GM18858 (cell line): ENCODE measurements around the gene TBX20.
"Not testable (repeated sequence)": the region's sequence is repeated elsewhere in the genome, so short reads cannot be mapped to it uniquely, and the experiment has no call there.

ENCODE experiments used
- ATAC-seq: cut with Tn5 transposase; IDR thresholded peaks from one replicate; pipeline ENCODE4 v1.9.1; 2021; ENCODE audit not compliant: unreplicated experiment

TBX20 gene

DNA sequence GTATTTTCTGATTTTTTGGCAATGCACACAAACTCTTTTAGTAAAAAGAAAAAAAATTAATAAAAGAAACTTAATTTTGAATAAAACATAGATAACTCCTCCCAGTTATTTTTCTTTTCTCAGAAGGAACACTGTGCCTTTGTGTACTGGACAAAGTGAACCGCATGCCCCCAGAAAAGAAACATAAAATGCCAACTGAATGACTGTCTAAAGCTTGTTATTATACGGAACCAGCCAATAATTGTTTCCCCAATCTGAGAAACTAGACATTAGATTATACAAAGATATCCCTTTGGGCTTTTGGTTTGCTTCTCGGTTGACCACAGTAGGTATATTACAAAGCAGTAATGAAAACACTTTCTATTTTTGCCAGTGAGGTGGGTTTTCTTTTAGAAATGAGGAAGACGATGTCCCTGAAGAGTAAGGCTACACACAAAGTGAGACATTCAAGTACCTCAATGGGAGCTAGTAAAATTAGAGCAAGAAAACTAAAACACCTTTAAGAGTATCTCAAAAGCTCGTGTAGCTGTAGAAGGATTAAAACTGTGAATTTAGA, 25.3 kb downstream of the TBX20 start:
- not testable (repeated sequence) for ATAC-seq

DNA sequence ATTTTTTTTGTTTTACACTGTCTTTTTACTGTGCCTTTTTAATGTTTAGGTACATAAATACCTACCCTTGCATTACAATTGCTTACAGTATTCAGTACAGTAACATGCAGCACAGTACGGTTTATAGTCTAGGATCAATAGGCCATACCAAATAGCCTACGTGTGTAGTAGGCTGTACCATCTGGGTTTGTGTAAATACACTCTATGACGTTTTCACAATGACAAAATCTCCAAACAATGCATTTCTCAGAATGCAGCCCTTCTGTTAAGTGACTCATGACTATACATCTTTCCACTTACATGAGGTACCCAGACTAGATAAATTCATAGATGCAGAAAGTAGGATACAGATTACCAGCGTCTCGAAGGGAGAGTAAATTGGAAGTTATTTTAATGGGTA, 26.5 kb downstream of the TBX20 start:
- not testable (repeated sequence) for ATAC-seq

DNA sequence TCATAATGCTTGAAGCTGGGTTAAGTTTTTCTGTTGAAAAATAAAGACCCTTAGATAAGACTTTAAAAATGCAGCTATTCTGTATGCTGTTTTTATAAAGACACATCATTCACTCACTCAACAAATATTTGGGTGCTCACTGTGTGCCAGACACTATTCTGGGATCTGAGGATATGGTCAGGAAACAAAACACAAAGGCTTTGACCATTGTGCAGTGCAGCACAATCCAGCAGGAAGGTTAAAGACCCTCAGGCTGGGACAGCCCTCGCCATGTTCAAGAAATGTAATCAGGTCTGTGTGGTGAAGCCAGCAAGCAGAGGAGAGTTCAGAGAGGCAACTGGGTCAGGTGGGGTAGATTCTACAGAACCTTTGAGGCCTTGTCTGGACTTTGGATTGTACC, 31.5 kb downstream of the TBX20 start:
- ATAC-seq = not testable (repeated sequence)

DNA sequence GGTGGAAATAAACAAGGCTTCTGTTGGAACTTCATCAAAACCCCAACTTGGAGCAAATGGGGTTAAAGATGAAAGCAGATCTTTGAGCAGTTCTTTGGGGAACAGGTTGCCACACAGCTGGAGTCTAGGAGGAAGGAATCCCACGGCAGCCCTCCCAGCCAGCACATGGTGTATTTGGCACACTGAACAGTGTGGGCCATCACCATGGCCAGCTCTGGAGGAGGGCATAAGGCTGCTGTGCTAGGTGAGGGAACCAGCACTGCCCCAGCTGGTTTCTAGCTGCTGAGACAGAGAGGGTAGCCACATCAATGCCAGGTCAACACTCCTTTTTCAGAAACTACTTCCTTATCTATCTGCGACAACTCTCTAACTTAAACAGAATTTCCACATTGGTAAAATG, 33.7 kb downstream of the TBX20 start:
- not testable (repeated sequence) for ATAC-seq

GRCh38 chr7:35216033-35216432, 37.9 kb downstream of the TBX20 start:
- not testable (repeated sequence) for ATAC-seq

- ATAC-seq = not testable (repeated sequence)
Measured at GRCh38 chr7:35215063-35215462, 38.8 kb downstream of the TBX20 start.

- ATAC-seq = not testable (repeated sequence)
Measured at GRCh38 chr7:35206924-35207323, 47.0 kb downstream of the TBX20 start.

GRCh38 chr7:35204850-35205249, 49.0 kb downstream of the TBX20 start:
- ATAC-seq = not testable (repeated sequence)

DNA sequence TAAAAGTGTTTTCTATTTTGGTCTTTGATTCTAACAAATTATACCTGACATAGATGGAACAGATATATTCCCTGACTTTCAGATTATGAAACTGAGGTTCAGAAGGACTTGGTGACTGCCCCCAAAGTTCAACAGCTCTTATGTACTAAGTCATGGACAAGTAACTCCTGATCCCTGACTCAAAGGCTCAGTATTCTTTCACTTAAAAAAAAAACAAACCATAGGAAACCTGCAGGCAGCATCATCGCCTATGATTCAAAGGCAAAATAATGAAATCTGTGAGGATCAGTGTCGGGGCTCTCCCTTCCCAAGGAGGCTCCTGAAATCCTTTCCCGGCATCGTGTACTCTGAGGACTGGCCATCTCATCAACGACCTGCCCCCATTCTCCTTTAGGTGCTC, 49.9 kb downstream of the TBX20 start:
- ATAC-seq = not testable (repeated sequence)

DNA sequence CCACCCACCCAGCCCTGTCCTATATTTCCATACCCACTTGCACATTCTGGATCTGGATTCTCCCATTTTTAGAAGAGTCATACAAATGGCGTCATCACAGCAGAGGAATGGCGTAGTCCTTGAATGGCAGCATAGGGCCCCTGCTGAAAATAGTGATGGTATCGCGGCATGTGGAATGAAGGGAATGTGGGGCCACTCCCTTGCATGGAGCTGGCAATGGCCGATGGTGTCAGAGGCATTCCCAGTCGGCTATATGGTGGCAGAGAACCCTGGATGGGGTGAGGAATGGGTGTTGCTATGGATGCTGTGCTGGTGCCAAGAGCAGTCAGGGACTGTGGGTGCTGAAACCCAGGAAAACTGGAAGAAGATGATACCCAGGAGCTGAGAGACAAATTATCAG, 51.5 kb downstream of the TBX20 start:
- ATAC-seq = not testable (repeated sequence)

DNA sequence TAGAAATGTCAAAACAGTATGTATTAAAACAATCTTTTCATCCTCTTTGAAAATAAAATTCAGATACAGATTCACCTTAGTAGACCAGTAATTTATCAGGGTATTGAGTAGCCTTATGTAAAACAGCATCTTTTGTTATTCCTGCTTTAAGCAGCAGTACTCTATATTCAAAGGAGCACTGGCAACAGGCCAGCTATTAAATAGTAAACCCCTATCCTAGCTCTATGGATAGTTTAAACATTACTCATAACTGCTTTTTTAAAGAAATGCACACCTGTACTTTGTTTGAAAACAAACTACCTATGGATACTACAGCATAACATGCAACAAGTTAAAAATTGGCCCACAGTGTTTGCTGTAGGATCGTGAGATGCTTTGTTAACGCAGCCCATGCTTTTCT, 53.7 kb downstream of the TBX20 start:
- not testable (repeated sequence) for ATAC-seq

DNA sequence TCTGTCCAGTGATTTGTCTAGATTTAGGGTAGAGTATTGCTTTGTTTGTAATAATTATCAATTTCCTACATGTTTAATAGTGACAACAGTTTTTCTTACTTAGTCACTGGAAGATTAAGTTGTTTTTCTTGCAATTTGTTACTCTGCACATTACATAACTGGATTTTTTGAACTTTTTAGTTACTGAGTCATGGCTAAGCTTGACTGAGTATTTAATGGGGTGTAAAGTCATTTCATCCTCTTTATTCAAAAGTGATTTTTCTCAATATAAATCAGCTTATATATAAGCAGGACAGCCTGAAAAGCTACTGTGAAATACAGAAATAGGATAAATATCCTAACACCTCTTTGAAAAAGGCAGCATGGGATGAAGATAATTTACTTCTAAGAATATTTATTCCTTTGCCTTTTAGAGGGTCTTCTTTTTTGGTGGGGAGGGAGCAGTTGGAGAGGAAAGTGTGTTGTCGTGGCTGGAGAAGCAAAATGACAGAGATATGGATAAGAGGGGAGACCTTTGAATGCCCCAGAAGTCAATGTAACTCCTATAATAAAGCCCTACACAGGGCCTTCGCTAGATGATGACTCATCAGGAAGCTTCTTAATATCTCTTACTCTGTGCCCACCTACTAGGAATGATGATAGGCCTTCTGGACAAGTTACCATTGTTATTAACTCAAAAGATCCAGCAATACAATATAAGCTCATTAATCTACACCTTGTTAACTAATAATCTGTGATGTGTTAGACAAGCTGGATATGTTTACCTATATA, 55.3 kb downstream of the TBX20 start:
- ATAC-seq = not testable (repeated sequence)

GRCh38 chr7:35191571-35191970, 62.3 kb downstream of the TBX20 start:
- ATAC-seq = not testable (repeated sequence)

DNA sequence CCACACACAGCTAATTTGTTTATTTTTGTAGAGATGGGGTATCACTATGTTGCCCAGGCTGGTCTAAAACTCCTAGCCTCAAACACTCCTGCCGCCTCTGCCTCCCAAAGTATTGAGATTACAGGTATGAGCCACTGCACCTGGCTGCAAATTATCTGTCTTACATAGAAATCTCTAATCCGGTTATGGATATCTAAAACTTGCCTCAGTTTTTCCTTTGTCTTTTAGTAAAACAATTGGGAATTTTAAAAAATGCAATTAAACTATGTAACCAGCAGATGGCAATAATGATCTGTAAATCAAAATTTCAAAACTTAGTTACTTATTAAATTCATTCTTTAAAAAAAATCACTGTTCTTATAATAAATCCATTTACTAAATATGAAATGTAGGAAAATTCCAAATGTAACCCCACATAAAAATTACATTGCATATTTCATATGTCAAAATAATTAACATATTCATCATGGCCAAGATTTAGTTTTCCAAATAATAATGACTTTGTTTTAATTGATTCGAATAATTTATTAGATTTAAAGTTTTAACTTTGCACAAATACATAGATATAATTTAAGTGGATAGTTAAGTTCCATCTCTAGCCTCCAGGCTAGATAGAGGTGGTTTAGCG, 63.6 kb downstream of the TBX20 start:
- not testable (repeated sequence) for ATAC-seq

- not testable (repeated sequence) for ATAC-seq
Measured at GRCh38 chr7:35186751-35187150, 67.1 kb downstream of the TBX20 start.

- no peak for ATAC-seq
Measured at GRCh38 chr7:35185908-35186731, 67.8 kb downstream of the TBX20 start.

- ATAC-seq = not testable (repeated sequence)
Measured at GRCh38 chr7:35185578-35185907, 68.4 kb downstream of the TBX20 start.

GRCh38 chr7:35184961-35185360, 68.9 kb downstream of the TBX20 start:
- not testable (repeated sequence) for ATAC-seq

GRCh38 chr7:35183873-35184503, 69.9 kb downstream of the TBX20 start:
- not testable (repeated sequence) for ATAC-seq

DNA sequence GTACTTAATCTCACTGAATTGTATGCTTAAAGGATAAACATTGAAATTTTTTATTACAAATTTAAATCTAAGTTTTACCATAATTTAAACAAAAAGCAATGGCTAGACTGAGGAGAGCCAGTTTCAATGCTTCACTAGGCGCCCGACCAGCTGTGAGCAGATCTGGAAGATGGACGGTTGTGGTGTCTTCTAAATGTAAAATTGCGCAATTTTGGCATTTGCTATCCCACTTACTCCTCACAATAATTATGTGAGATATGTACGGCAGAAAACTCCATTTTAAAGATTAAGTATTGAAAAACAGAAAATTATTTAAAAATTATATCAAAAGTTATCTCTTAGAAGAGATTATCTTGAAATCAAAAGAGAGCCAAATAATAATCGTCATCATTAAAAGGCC, 73.2 kb downstream of the TBX20 start:
- not testable (repeated sequence) for ATAC-seq

DNA sequence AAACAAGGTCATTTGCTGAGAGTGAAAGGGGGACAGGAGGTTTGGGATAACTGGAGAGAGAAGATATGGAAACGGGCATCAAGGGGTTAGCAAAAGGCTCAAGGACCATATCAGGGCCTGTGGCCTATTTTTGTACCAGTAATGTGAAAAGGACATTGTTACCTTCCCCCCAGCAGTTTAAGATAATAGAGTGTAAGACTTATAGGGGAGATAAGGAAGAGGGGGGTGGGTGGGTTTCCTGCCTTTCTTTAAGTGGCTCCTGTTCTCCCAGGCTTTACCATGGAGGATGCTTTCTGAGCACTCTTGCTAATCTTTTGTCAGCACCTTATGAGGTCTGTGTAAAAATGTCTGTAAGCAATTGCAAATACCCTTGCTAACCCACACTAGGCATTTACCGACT, 80.7 kb downstream of the TBX20 start:
- ATAC-seq = not testable (repeated sequence)
